Smooth muscle cell (in vitro differentiated cells): ENCODE results near the gene GBX2. TPM values are rescaled to one million over a fixed set of nuclear protein-coding genes. Genes with fewer than 3 reads are reported as not detected.

Experiments used
- DNase-seq: peaks from one replicate; lab custom pipeline; 2025; ENCODE audit not compliant: unreplicated experiment; lab: John Stamatoyannopoulos, UW
- H2AFZ ChIP-seq: fragments of 200-600 bp; sonication (generic); 2 replicates; pipeline ENCODE4 v1.6.0; 2016; ENCODE audit warnings: antibody characterized with exemption, low read depth, mild to moderate bottlenecking
- H3F3A ChIP-seq: fragments of 200-600 bp; sonication (generic); 2 replicates; pipeline ENCODE4 v1.6.0; 2017; ENCODE audit warnings: antibody characterized with exemption, low read depth
- H3K27ac ChIP-seq: fragments of 200-600 bp; sonication (generic); 2 replicates; pipeline ENCODE4 v1.5.1; 2016; ENCODE audit warnings: low read depth, mild to moderate bottlenecking
- H3K27me3 ChIP-seq: fragments of 200-600 bp; sonication (generic); 2 replicates; pipeline ENCODE4 v1.6.1; 2016; ENCODE audit warnings: low read depth, mild to moderate bottlenecking
- H3K36me3 ChIP-seq: fragments of 200-600 bp; sonication (generic); 2 replicates; pipeline ENCODE4 v1.5.1; 2016; ENCODE audit warnings: low read depth
- H3K4me1 ChIP-seq: fragments of 200-600 bp; sonication (generic); 2 replicates; pipeline ENCODE4 v1.5.1; 2016; ENCODE audit warnings: low read depth
- H3K4me2 ChIP-seq: fragments of 200-600 bp; sonication (generic); 2 replicates; pipeline ENCODE4 v1.6.0; 2016; ENCODE audit warnings: mild to moderate bottlenecking
- H3K4me3 ChIP-seq: fragments of 200-600 bp; sonication (generic); 2 replicates; pipeline ENCODE4 v1.5.1; 2016; ENCODE audit warnings: mild to moderate bottlenecking
- H3K79me2 ChIP-seq: fragments of 200-600 bp; sonication (generic); 2 replicates; pipeline ENCODE4 v1.6.0; 2016; ENCODE audit warnings: low read depth, mild to moderate bottlenecking
- H3K9ac ChIP-seq: fragments of 200-600 bp; sonication (generic); 2 replicates; pipeline ENCODE4 v1.6.0; 2016; ENCODE audit warnings: low read depth
- H3K9me3 ChIP-seq: fragments of 200-600 bp; sonication (generic); replicated peaks from 2 replicates; pipeline ENCODE4 v1.5.1; 2016; ENCODE audit warnings: low read depth
- H4K20me1 ChIP-seq: fragments of 200-600 bp; sonication (generic); 2 replicates; pipeline ENCODE4 v1.6.0; 2016; ENCODE audit warnings: low read depth
- WGBS: methylation state at CpG from one replicate; pipeline ENCODE4 v1.1.7; 2016; ENCODE audit warnings: low lambda C conversion rate; 5-methylcytosine and 5-hydroxymethylcytosine counted together
- polyA plus RNA-seq: library from polyadenylated mRNA; unstranded; fragments of >200 nt; fragmentation: Nextera tagmentation; extraction: Ambion mirVana; gene quantifications from 2 replicates; pipeline ENCODE4 v1.2.1, GENCODE V29; 2016
- total RNA-seq: library from RNA; depleted of rRNA; stranded (reverse); fragments of >200 nt; gene quantifications from 2 replicates; pipeline ENCODE4 v1.2.3, GENCODE V29; 2014
- TF ChIP-seq, protein P1 (sequence below): fragments of 200-600 bp; sonication (generic); IDR thresholded peaks from 2 replicates; pipeline ENCODE4 v1.5.1; 2017; ENCODE audit warnings: borderline replicate concordance, mild to moderate bottlenecking, antibody characterized with exemption; ENCODE audit not compliant: insufficient read depth, poor library complexity, severe bottlenecking

GBX2 gene
- total and polyA plus RNA-seq, 2 experiments from 2014 or later, result not detected

DNA sequence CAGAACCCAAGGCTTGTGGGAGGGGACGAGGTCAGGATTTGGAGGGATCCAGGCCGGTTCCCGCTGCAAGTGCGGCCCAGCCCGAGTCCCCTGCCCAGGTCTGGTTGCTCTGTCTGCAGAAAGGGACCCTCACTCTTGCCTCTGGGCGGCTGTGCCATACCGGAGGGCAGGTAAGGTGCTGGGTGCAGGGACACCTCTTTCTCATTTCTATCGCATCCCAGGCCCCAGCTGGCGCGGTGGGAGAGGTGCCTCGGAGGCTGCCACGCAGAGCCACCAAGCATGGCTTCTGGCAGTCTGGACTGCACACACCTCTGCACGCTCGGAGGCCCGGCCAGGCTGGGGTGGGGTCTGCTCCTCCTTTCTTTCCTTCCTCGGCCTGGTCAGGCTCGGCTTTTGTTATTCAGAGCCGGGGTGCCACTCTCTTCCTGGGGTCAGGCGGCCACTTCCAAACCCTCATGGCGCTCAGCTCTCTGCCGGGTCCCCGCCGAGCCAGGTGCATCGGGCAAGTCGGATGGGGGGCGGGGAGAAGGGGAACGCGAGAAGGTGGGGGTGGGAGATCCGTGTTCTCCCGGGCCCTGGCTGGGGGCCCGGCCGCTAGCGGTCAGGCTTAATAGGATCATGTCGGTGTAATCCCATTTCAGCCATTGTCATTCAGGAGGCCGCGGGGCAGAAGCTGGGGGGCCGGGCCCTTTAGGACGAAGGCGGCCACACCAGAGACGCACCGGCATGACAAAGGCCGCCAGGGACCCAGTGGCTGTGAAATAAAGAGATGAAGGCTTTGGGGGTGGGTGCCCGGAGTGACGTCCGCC is 9.0 kb downstream of the GBX2 start:
- WGBS, result 9% methylated on average over 38 of the region's 45 CpGs
- H3K4me2 ChIP-seq, result no peak overlapping the region
- H2AFZ ChIP-seq, result no peak overlapping the region

GRCh38 chr2:236157815-236158498 is 10.2 kb downstream of the GBX2 start:
- no peaks in the 10 kb centered on the region for H4K20me1 ChIP-seq
- 92% methylated on average over 10 of the region's 10 CpGs for WGBS
- DNase-seq, result no peak
- no peaks in the 10 kb centered on the region for H3K9me3 ChIP-seq
- no peaks in the 10 kb centered on the region for H3K79me2 ChIP-seq
- H3K27me3 ChIP-seq, result peaks cover 82% of the 10 kb centered on the region
- TF ChIP-seq, protein P1, sequence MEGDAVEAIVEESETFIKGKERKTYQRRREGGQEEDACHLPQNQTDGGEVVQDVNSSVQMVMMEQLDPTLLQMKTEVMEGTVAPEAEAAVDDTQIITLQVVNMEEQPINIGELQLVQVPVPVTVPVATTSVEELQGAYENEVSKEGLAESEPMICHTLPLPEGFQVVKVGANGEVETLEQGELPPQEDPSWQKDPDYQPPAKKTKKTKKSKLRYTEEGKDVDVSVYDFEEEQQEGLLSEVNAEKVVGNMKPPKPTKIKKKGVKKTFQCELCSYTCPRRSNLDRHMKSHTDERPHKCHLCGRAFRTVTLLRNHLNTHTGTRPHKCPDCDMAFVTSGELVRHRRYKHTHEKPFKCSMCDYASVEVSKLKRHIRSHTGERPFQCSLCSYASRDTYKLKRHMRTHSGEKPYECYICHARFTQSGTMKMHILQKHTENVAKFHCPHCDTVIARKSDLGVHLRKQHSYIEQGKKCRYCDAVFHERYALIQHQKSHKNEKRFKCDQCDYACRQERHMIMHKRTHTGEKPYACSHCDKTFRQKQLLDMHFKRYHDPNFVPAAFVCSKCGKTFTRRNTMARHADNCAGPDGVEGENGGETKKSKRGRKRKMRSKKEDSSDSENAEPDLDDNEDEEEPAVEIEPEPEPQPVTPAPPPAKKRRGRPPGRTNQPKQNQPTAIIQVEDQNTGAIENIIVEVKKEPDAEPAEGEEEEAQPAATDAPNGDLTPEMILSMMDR, result no peak
- H2AFZ ChIP-seq, result no peak overlapping the region
- H3K27ac ChIP-seq, result no peak overlapping the region
- H3K4me1 ChIP-seq, result peaks cover 6% of the 10 kb centered on the region
- H3K4me2 ChIP-seq, result no peak overlapping the region
- H3K4me3 ChIP-seq, result no peak overlapping the region
- no peaks in the 10 kb centered on the region for H3F3A ChIP-seq
- H3K9ac ChIP-seq, result no peak overlapping the region
- H3K36me3 ChIP-seq, result no peaks in the 10 kb centered on the region

More for the DNA sequence above, 9.0 kb downstream of the GBX2 start:
- H3K27me3 ChIP-seq, result peaks cover 94% of the 10 kb centered on the region
- H3K4me1 ChIP-seq, result peaks cover 14% of the 10 kb centered on the region
- no peaks in the 10 kb centered on the region for H3K36me3 ChIP-seq
- no peaks in the 10 kb centered on the region for H3K9me3 ChIP-seq
- no peaks in the 10 kb centered on the region for H4K20me1 ChIP-seq
- no peaks in the 10 kb centered on the region for H3K79me2 ChIP-seq
- DNase-seq, result no peak
- TF ChIP-seq, protein P1, result no peak
- H3K4me3 ChIP-seq, result no peak overlapping the region
- no peak overlapping the region for H3K27ac ChIP-seq
- no peak overlapping the region for H3K9ac ChIP-seq
- H3F3A ChIP-seq, result no peaks in the 10 kb centered on the region

- H3K4me2 ChIP-seq, result no peak overlapping the region
- 93% methylated on average over 6 of the region's 6 CpGs for WGBS
- H3K27me3 ChIP-seq, result peaks cover 76% of the 10 kb centered on the region
- H4K20me1 ChIP-seq, result no peaks in the 10 kb centered on the region
- H3K9me3 ChIP-seq, result no peaks in the 10 kb centered on the region
- no peak overlapping the region for H3K9ac ChIP-seq
- H3K27ac ChIP-seq, result no peak overlapping the region
- TF ChIP-seq, protein P1, result no peak
- no peaks in the 10 kb centered on the region for H3K79me2 ChIP-seq
- no peak for DNase-seq
- no peaks in the 10 kb centered on the region for H3K36me3 ChIP-seq
- no peaks in the 10 kb centered on the region for H3F3A ChIP-seq
- H3K4me3 ChIP-seq, result no peak overlapping the region
- peaks cover 6% of the 10 kb centered on the region for H3K4me1 ChIP-seq
- no peak overlapping the region for H2AFZ ChIP-seq
These were observed 10.8 kb downstream of the GBX2 start for GRCh38 chr2:236157366-236157765.

DNA sequence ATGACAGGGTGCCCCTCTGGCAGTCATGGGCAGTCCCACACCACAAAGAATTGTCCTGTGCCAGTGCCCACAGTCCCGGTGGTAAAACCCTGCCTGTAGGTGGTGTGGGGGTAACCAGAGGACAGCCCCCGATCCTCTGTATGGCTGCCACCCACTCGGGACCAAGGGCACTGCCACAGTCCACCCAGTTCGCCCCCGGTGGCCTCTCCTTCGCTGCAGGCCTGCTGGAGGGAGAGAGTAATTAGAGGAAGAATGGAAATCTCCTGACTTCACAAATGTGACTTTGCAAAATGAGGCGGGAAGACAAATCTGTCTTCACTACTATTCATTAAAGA is 11.4 kb downstream of the GBX2 start:
- Histone ChIP-seq H3K4me3 (no peak overlapping the region), H3F3A (no peaks in the 10 kb centered on the region), H3K27me3 (peaks cover 71% of the 10 kb centered on the region), H3K9me3 (no peaks in the 10 kb centered on the region), H3K36me3 (no peaks in the 10 kb centered on the region), H3K4me2 (no peak overlapping the region), H4K20me1 (no peaks in the 10 kb centered on the region), H3K27ac (no peak overlapping the region), H3K4me1 (peaks cover 6% of the 10 kb centered on the region), H2AFZ (no peak overlapping the region), H3K79me2 (no peaks in the 10 kb centered on the region), H3K9ac (no peak overlapping the region)
- 87% methylated on average over 7 of the region's 7 CpGs for WGBS
- TF ChIP-seq, protein P1, result no peak
- no peak for DNase-seq
